Measurements from ENCODE around the gene AJM1.
A peak's percentile ranks its signal among the peaks of the same experiment; 100 is the strongest.

AJM1 gene

GRCh38 chr9:136806631-136807201 lies 35.6 kb upstream of the AJM1 start:
- DNase-seq = no peak
- in situ Hi-C loops (cut with MboI; ENCODE audit: low pct_unique_long_range_greater_than_20kb, low sequenced_read_pairs) = no loop called here

- in situ Hi-C loops (cut with MboI; ENCODE audit: low pct_unique_long_range_greater_than_20kb, low sequenced_read_pairs) = no loop called here
- peak; percentile 86 for DNase-seq
Observed at GRCh38 chr9:136807281-136808074, 34.8 kb upstream of the AJM1 start, which contains the start of gene RABL6. RABL6 (plus strand) TSS chr9:136807948; CDS start chr9:136808197, 249 bp downstream.

DNA sequence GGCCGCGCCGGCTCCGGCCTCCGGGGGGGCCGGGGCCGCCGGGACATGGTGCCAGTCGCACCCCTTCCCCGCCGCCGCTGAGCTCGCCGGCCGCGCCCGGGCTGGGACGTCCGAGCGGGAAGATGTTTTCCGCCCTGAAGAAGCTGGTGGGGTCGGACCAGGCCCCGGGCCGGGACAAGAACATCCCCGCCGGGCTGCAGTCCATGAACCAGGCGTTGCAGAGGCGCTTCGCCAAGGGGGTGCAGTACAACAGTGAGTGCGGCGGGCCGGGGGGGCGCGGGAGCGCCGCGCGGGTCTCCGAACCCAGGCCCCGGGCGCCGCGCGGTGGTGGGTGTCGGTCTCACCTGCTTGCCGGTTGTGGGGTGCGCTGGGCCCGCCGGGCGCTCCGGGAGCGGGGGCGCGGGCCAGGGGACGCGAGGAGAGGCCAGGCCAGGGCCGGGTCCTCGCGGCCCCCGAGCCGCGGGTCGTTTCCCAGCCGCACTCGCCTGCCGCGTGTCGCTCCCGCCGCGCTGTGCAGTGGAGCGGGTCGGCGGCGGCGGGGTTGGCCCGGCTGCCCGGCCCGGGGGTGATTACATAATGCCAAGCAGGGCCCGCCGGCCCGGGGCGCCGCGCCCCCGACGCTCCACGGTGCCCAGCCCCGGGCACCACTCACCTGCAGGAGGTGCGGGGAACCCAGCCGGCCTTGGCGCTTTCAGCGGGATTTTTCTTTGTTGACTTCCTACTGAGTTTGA lies 34.0 kb upstream of the AJM1 start:
- no peak for DNase-seq
- in situ Hi-C loops (cut with MboI; ENCODE audit: low pct_unique_long_range_greater_than_20kb, low sequenced_read_pairs) = no loop called here

- peak; percentile 43 for DNase-seq
- in situ Hi-C loops (cut with MboI; ENCODE audit: low pct_unique_long_range_greater_than_20kb, low sequenced_read_pairs) = no loop called here
Observed at GRCh38 chr9:136808806-136809158, 33.5 kb upstream of the AJM1 start.

GRCh38 chr9:136814725-136815421 lies 27.4 kb upstream of the AJM1 start:
- DNase-seq = no peak
- in situ Hi-C loops (cut with MboI; ENCODE audit: low pct_unique_long_range_greater_than_20kb, low sequenced_read_pairs) = no loop called here

GRCh38 chr9:136815422-136815782 lies 26.9 kb upstream of the AJM1 start:
- in situ Hi-C loops (cut with MboI; ENCODE audit: low pct_unique_long_range_greater_than_20kb, low sequenced_read_pairs) = no loop called here
- DNase-seq = no peak

GRCh38 chr9:136820971-136821825 lies 21.1 kb upstream of the AJM1 start:
- DNase-seq = no peak
- in situ Hi-C loops (cut with MboI; ENCODE audit: low pct_unique_long_range_greater_than_20kb, low sequenced_read_pairs) = no loop called here

DNA sequence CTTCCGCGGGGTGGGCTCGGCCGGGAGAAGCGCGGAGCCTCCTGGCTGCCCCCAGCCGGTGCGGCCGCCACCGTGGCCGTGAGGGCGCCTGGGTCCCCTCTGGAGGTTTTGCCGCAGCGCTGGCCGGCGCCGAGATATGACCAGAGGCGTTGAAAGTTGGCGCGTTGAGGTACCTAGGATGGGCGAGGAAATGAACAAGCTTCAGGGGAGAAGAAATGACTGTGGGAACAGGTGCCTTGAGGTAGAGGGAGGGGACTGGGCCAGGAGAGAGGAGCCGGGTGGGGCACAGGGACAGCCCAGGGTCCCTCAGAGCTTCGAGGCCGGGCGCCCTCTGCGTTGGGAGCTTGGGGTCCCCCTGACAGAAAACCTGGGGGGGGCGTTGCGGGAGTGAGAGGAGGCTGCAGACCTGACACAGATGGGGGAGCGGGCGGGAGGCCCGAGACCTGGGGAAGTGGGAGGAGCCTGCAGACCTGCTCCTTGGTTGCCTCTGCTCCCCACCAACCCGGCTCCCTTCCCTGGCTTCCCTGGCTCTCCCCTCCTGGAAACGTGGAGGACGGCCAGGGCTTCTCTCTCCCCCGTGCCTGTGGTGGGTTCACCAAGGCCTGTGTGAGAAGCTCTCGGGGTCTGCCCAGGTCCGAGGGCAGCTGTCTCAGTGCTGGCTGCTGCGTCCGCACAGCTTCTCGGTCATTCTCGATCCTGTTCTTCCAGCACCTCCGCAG lies 20.3 kb upstream of the AJM1 start:
- no peak for DNase-seq
- in situ Hi-C loops (cut with MboI; ENCODE audit: low pct_unique_long_range_greater_than_20kb, low sequenced_read_pairs) = no loop called here

DNA sequence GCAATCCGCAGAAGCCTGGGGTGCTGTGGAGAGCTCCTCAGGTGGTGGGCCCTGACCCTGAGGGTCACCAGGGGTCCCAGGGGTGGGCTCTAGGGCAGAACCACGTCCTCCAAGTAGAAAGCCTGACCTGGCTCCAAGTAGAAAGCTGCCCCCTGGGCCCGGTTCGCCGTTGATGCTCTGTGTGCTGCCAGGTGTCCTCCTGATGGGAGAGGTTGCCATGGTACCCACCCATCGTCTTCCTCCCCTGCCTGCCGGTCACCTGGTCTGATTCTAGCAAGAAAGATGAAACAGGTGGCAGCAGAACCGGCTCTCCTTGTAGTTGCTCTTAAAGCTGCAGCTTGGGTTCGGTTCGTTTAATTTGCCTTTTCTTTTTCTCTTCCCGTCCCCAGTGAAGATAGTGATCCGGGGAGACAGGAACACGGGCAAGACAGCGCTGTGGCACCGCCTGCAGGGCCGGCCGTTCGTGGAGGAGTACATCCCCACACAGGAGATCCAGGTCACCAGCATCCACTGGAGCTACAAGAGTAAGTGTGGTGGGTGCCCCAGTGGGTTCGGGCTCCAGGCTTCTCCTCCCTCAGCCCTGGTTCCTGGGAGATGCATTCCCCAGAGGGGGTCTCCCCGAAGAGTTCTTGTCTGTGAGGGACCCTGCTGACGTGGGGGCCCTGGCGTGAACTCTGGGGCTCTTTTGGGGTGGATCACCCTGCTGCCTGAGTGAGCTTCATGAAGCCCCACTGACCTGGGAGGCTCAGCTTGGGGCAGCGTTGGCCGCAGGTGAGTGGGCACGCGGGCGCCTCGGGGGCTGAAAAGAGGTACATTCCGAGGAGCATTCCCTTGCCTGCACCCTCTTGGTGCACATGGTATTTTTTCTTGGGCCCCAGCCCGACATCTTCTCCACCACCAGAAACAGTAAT lies 18.9 kb upstream of the AJM1 start:
- in situ Hi-C loops (cut with MboI; ENCODE audit: low pct_unique_long_range_greater_than_20kb, low sequenced_read_pairs) = no loop called here
- no peak for DNase-seq

- DNase-seq = no peak
- in situ Hi-C loops (cut with MboI; ENCODE audit: low pct_unique_long_range_greater_than_20kb, low sequenced_read_pairs) = no loop called here
Observed at GRCh38 chr9:136824496-136825225, 17.6 kb upstream of the AJM1 start.

GRCh38 chr9:136825295-136826187 lies 16.7 kb upstream of the AJM1 start:
- DNase-seq = no peak
- in situ Hi-C loops (cut with MboI; ENCODE audit: low pct_unique_long_range_greater_than_20kb, low sequenced_read_pairs) = no loop called here

DNA sequence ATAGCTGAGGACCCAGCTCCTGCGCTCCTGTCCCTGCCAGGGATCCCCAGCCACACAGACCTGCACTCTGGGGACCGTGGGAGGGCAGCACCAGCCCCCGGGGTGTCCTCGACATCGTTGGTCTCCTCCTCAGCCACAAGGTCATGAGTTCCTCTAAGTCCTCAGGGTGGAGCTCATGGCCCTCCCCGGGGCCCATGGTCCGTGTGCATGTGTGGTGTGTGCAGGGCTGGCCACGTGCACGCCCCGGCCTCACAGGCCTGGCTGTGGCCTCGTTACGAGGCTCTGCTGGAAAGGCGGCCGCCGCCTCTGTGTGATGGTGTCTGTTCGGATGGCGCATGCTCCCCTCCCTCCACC lies 16.1 kb upstream of the AJM1 start:
- DNase-seq = no peak
- in situ Hi-C loops (cut with MboI; ENCODE audit: low pct_unique_long_range_greater_than_20kb, low sequenced_read_pairs) = no loop called here

GRCh38 chr9:136826703-136827582 lies 15.3 kb upstream of the AJM1 start:
- no peak for DNase-seq
- in situ Hi-C loops (cut with MboI; ENCODE audit: low pct_unique_long_range_greater_than_20kb, low sequenced_read_pairs) = no loop called here

GRCh38 chr9:136827794-136828473 lies 14.3 kb upstream of the AJM1 start:
- in situ Hi-C loops (cut with MboI; ENCODE audit: low pct_unique_long_range_greater_than_20kb, low sequenced_read_pairs) = no loop called here
- DNase-seq = no peak
